Measurements from ENCODE around the gene FMNL2. TPM values are rescaled to one million over a fixed set of nuclear protein-coding genes. Genes with fewer than 3 reads are reported as not detected.

The FMNL2 gene
- total RNA-seq, 3 donors from 2014 or later: 11.5 to 25.4 (median 12.0) TPM

- Histone ChIP-seq H3K9me3 (no peaks in the 10 kb centered on the region), H3K4me1 (ENCODE audit: low read depth) (peaks cover 5% of the 10 kb centered on the region), H3K4me3 (no peak overlapping the region), H3K36me3 (ENCODE audit: low read depth) (no peaks in the 10 kb centered on the region)
- no peak for TF ChIP-seq CTCF (IDR thresholded peaks at IDR 0.05)
- DNase-seq (no peak), ATAC-seq (no peak)
- intact Hi-C loops (cut with DNase I, micrococcal nuclease): loop anchor here in 1 of 2 donors (10.0 kb wide), 1 partner anchor 295 kb away; no protein-coding TSS in a partner anchor
These were observed 4.7 kb downstream of the FMNL2 start for GRCh38 chr2:152339556-152340286.

- H3K4me1 ChIP-seq (ENCODE audit: low read depth): peaks cover 5% of the 10 kb centered on the region
- no peak for TF ChIP-seq CTCF (IDR thresholded peaks at IDR 0.05)
- intact Hi-C loops (cut with DNase I, micrococcal nuclease): no loop called here
- DNase-seq (no peak), ATAC-seq (peak; percentile 58)
- H3K4me3 ChIP-seq: no peak overlapping the region
- H3K9me3 ChIP-seq: no peaks in the 10 kb centered on the region
- H3K36me3 ChIP-seq (ENCODE audit: low read depth): no peaks in the 10 kb centered on the region
These were observed 7.5 kb downstream of the FMNL2 start for GRCh38 chr2:152342259-152343046.

GRCh38 chr2:152343426-152343825 lies 8.5 kb downstream of the FMNL2 start:
- Histone ChIP-seq H3K36me3 (ENCODE audit: low read depth) (no peaks in the 10 kb centered on the region), H3K9me3 (no peaks in the 10 kb centered on the region), H3K4me3 (no peak overlapping the region), H3K4me1 (ENCODE audit: low read depth) (peaks cover 5% of the 10 kb centered on the region)
- TF ChIP-seq CTCF (IDR thresholded peaks at IDR 0.05): no peak
- no peak for ATAC-seq
- no peak for DNase-seq
- intact Hi-C loops (cut with DNase I, micrococcal nuclease): no loop called here

GRCh38 chr2:152344579-152345195 lies 9.7 kb downstream of the FMNL2 start:
- ATAC-seq: no peak
- H3K36me3 ChIP-seq (ENCODE audit: low read depth): no peaks in the 10 kb centered on the region
- no peak overlapping the region for H3K4me3 ChIP-seq
- TF ChIP-seq CTCF (IDR thresholded peaks at IDR 0.05): no peak
- no peak for DNase-seq
- no peaks in the 10 kb centered on the region for H3K9me3 ChIP-seq
- peaks cover 5% of the 10 kb centered on the region for H3K4me1 ChIP-seq (ENCODE audit: low read depth)
- intact Hi-C loops (cut with DNase I, micrococcal nuclease): no loop called here

GRCh38 chr2:152347076-152347475 lies 12.1 kb downstream of the FMNL2 start:
- no peak for DNase-seq
- no peak for TF ChIP-seq CTCF (IDR thresholded peaks at IDR 0.05)
- H3K9me3 ChIP-seq: no peaks in the 10 kb centered on the region
- no peak overlapping the region for H3K4me3 ChIP-seq
- H3K4me1 ChIP-seq (ENCODE audit: low read depth): peaks cover 4% of the 10 kb centered on the region
- no peaks in the 10 kb centered on the region for H3K36me3 ChIP-seq (ENCODE audit: low read depth)
- no peak for ATAC-seq
- intact Hi-C loops (cut with DNase I, micrococcal nuclease): no loop called here
